ENCODE measurements around the gene HOXC11. TPM values are rescaled to one million over a fixed set of nuclear protein-coding genes. Genes with fewer than 3 reads are reported as not detected.
A peak's percentile ranks its signal among the peaks of the same experiment; 100 is the strongest.

The HOXC11 gene
- total RNA-seq, 1 donor from 2014 or later = not detected

GRCh38 chr12:53949631-53950436, 23.1 kb upstream of the HOXC11 start:
- Mint-ChIP-seq H3K27ac (no peak overlapping the region), H3K27me3 (ENCODE audit: insufficient read depth, low read depth) (peaks cover 99% of the 10 kb centered on the region), H3K4me3 (no peak overlapping the region), H3K36me3 (no peaks in the 10 kb centered on the region), H3K4me1 (no peaks in the 10 kb centered on the region), H3K9me3 (peaks cover 4% of the 10 kb centered on the region)
- TF ChIP-seq EZH2phosphoT487 (IDR thresholded peaks at IDR 0.05) (peak; percentile 77), CTCF (IDR thresholded peaks at IDR 0.05) (no peak), EZH2 (IDR thresholded peaks at IDR 0.05) (peak; percentile 4)
- Histone ChIP-seq H3K4me1 (no peaks in the 10 kb centered on the region), H3K4me2 (no peak overlapping the region), H3K36me3 (no peaks in the 10 kb centered on the region), H3K79me2 (ENCODE audit: low read depth) (no peaks in the 10 kb centered on the region), H3K4me3 (no peak overlapping the region), H3K27ac (no peak overlapping the region), H4K20me1 (ENCODE audit: low read depth) (peaks cover 58% of the 10 kb centered on the region), H3K9me3 (ENCODE audit: low read depth) (no peaks in the 10 kb centered on the region), H3K9ac (no peak overlapping the region), H2AFZ (replicated peaks) (no peak overlapping the region), H3K27me3 (peaks cover 100% of the 10 kb centered on the region), H3F3A (ENCODE audit: low read depth) (peaks cover 5% of the 10 kb centered on the region)
- no peak for DNase-seq (ENCODE audit: low spot score)

GRCh38 chr12:53950437-53950773, 22.5 kb upstream of the HOXC11 start:
- Mint-ChIP-seq H3K27ac (no peak overlapping the region), H3K9me3 (peaks cover 4% of the 10 kb centered on the region), H3K4me3 (no peak overlapping the region), H3K4me1 (no peaks in the 10 kb centered on the region), H3K36me3 (no peaks in the 10 kb centered on the region), H3K27me3 (ENCODE audit: insufficient read depth, low read depth) (peaks cover 96% of the 10 kb centered on the region)
- Histone ChIP-seq H3K4me2 (no peak overlapping the region), H3K9me3 (ENCODE audit: low read depth) (no peaks in the 10 kb centered on the region), H3K4me1 (no peaks in the 10 kb centered on the region), H2AFZ (replicated peaks) (no peak overlapping the region), H3K79me2 (ENCODE audit: low read depth) (no peaks in the 10 kb centered on the region), H3K27me3 (peaks cover 100% of the 10 kb centered on the region), H3K27ac (no peak overlapping the region), H4K20me1 (ENCODE audit: low read depth) (peaks cover 61% of the 10 kb centered on the region), H3K4me3 (no peak overlapping the region), H3F3A (ENCODE audit: low read depth) (peaks cover 5% of the 10 kb centered on the region), H3K36me3 (no peaks in the 10 kb centered on the region), H3K9ac (no peak overlapping the region)
- DNase-seq (ENCODE audit: low spot score) = no peak
- TF ChIP-seq EZH2phosphoT487 (IDR thresholded peaks at IDR 0.05) = peak; percentile 13
- no peak for TF ChIP-seq CTCF (IDR thresholded peaks at IDR 0.05)
- peak; percentile 38 for TF ChIP-seq EZH2 (IDR thresholded peaks at IDR 0.05)

GRCh38 chr12:53950789-53951576, 21.9 kb upstream of the HOXC11 start:
- no peak overlapping the region for H3K4me3 Mint-ChIP-seq

More at GRCh38 chr12:53950789-53951576, 21.9 kb upstream of the HOXC11 start:
- Mint-ChIP-seq H3K27me3 (ENCODE audit: insufficient read depth, low read depth) (peaks cover 96% of the 10 kb centered on the region), H3K4me1 (no peaks in the 10 kb centered on the region), H3K27ac (no peak overlapping the region), H3K36me3 (no peaks in the 10 kb centered on the region), H3K9me3 (peaks cover 4% of the 10 kb centered on the region)
- Histone ChIP-seq H3K27me3 (peaks cover 100% of the 10 kb centered on the region), H3K36me3 (no peaks in the 10 kb centered on the region), H3K9ac (no peak overlapping the region), H3K4me3 (no peak overlapping the region), H3K9me3 (ENCODE audit: low read depth) (no peaks in the 10 kb centered on the region), H3K79me2 (ENCODE audit: low read depth) (no peaks in the 10 kb centered on the region), H3F3A (ENCODE audit: low read depth) (peaks cover 5% of the 10 kb centered on the region), H3K4me2 (no peak overlapping the region), H2AFZ (replicated peaks) (no peak overlapping the region), H4K20me1 (ENCODE audit: low read depth) (peaks cover 67% of the 10 kb centered on the region), H3K4me1 (no peaks in the 10 kb centered on the region), H3K27ac (no peak overlapping the region)
- DNase-seq (ENCODE audit: low spot score) = no peak
- TF ChIP-seq CTCF (IDR thresholded peaks at IDR 0.05) (no peak), EZH2 (IDR thresholded peaks at IDR 0.05) (peak; percentile 84), EZH2phosphoT487 (IDR thresholded peaks at IDR 0.05) (peak; percentile 52)

All from neural progenitor cell (in vitro differentiated cells).